SK-N-SH (cell line): ENCODE results near the gene GALK1. TPM values are rescaled to one million over a fixed set of nuclear protein-coding genes. Genes with fewer than 3 reads are reported as not detected.
A peak's percentile ranks its signal among the peaks of the same experiment; 100 is the strongest.

ENCODE experiments used
- CTCF ChIA-PET: fragments of 300-600, 350-600 bp; formaldehyde crosslinking; extraction: SDS; loops from one replicate; lab custom pipeline; 2021; lab: Yijun Ruan, JAX
- POLR2A ChIA-PET: fragments of 350-600 bp; sonication (Branson Sonifier 250); formaldehyde crosslinking; extraction: SDS; loops from one replicate; lab custom pipeline; 2020; ENCODE audit warnings: antibody characterized with exemption, inconsistent platforms; lab: Yijun Ruan, JAX
- DNase-seq: peaks from one replicate; pipeline ENCODE4 v3.0.0; 2012
- H2AFZ ChIP-seq: fragments of 200-600 bp; sonication (generic); 2 replicates; pipeline ENCODE4 v1.8.1; 2016; ENCODE audit warnings: antibody characterized with exemption, mild to moderate bottlenecking, low read depth
- H3F3A ChIP-seq: fragments of 200-600 bp; sonication (generic); replicated peaks from 2 replicates; pipeline ENCODE3; 2016; ENCODE audit warnings: antibody characterized with exemption, mild to moderate bottlenecking; ENCODE audit not compliant: insufficient read depth
- H3K27ac ChIP-seq, 2 experiments: fragments of 200-500 bp in 1 of 2; fragments of 200-600 bp in 1 of 2; sonication (Bioruptor generic) in 1 of 2; sonication (generic), shearing (Covaris generic) in 1 of 2; 2 replicates each; pipeline versions ENCODE4 v1.5.1 to v1.6.1; 2014 to 2016; ENCODE audit warnings: low read depth in 2 of 2, inconsistent platforms in 1 of 2, low read length in 1 of 2, mild to moderate bottlenecking in 1 of 2, mixed read lengths in 1 of 2
- H3K27me3 ChIP-seq: fragments of 200-600 bp; sonication (generic), shearing (Covaris generic); 2 replicates; pipeline ENCODE4 v1.6.1; 2016; ENCODE audit warnings: mixed run types; ENCODE audit not compliant: insufficient read depth
- H3K36me3 ChIP-seq, 2 experiments: fragments of 200-500 bp in 1 of 2; fragments of 200-600 bp in 1 of 2; sonication (Bioruptor generic) in 1 of 2; sonication (generic) in 1 of 2; replicated peaks in 1 of 2; 2 replicates each; pipeline versions ENCODE3 to v1.5.1; 2014 to 2016; ENCODE audit warnings: low read length in 1 of 2, mild to moderate bottlenecking in 1 of 2; ENCODE audit not compliant: insufficient read depth in 2 of 2, control insufficient read depth in 1 of 2
- H3K4me1 ChIP-seq, 2 experiments: fragments of 200-500 bp in 1 of 2; fragments of 200-600 bp in 1 of 2; sonication (Bioruptor generic) in 1 of 2; sonication (generic), shearing (Covaris generic) in 1 of 2; 2 replicates each; pipeline versions ENCODE4 v1.5.1 to v1.6.1; 2014 to 2016; ENCODE audit warnings: low read depth in 1 of 2, low read length in 1 of 2, mixed run types in 1 of 2; ENCODE audit not compliant: insufficient read depth in 2 of 2, control insufficient read depth in 1 of 2
- H3K4me2 ChIP-seq: fragments of 200-600 bp; sonication (generic), shearing (Covaris generic); 2 replicates; pipeline ENCODE4 v1.6.1; 2017; ENCODE audit warnings: mixed run types
- H3K4me3 ChIP-seq, 2 experiments: fragments of 200-500 bp in 1 of 2; fragments of 200-600 bp in 1 of 2; sonication (Bioruptor generic) in 1 of 2; sonication (generic), shearing (Covaris generic) in 1 of 2; 2 replicates each; pipeline versions ENCODE4 v1.5.1 to v1.8.1; 2014 to 2016; ENCODE audit warnings: low read depth in 2 of 2, inconsistent platforms in 1 of 2, low read length in 1 of 2, mild to moderate bottlenecking in 1 of 2, mixed read lengths in 1 of 2, moderate library complexity in 1 of 2
- H3K79me2 ChIP-seq: fragments of 200-600 bp; sonication (generic); 2 replicates; pipeline ENCODE4 v1.8.1; 2017; ENCODE audit warnings: mild to moderate bottlenecking; ENCODE audit not compliant: insufficient read depth
- H3K9ac ChIP-seq: fragments of 200-600 bp; sonication (generic); 2 replicates; pipeline ENCODE4 v1.6.1; 2017; ENCODE audit warnings: mixed run types
- H3K9me2 ChIP-seq: fragments of 200-600 bp; sonication (generic); 2 replicates; pipeline ENCODE4 v1.6.1; 2017; ENCODE audit warnings: mixed run types
- H3K9me3 ChIP-seq: fragments of 200-600 bp; sonication (generic); 2 replicates; pipeline ENCODE4 v1.6.1; 2017; ENCODE audit warnings: mixed run types, mild to moderate bottlenecking, moderate library complexity
- H4K20me1 ChIP-seq: fragments of 200-600 bp; sonication (generic); 2 replicates; pipeline ENCODE4 v1.6.1; 2017; ENCODE audit warnings: mild to moderate bottlenecking, mixed run types; ENCODE audit not compliant: insufficient read depth
- FOXJ3 ChIP-seq: sonication (generic); formaldehyde crosslinking; IDR thresholded peaks from 2 replicates; pipeline ENCODE4 v1.5.1; 2020; ENCODE audit warnings: mild to moderate bottlenecking, missing genetic modification reagents
- GATA2 ChIP-seq: sonication (generic); formaldehyde crosslinking; IDR thresholded peaks from 2 replicates; pipeline ENCODE4 v1.5.0; 2020; ENCODE audit warnings: mild to moderate bottlenecking, missing genetic modification reagents
- JUND ChIP-seq: IDR thresholded peaks from 2 replicates; pipeline ENCODE4 v1.4.0; 2012
- MXI1 ChIP-seq: IDR thresholded peaks from 2 replicates; pipeline ENCODE4 v1.6.1; 2012; ENCODE audit warnings: mild to moderate bottlenecking, low read depth, low read length, improper control_type of control experiment
- NRF1 ChIP-seq: IDR thresholded peaks from 2 replicates; pipeline ENCODE4 v1.6.1; 2012; ENCODE audit warnings: low read depth, mild to moderate bottlenecking, low read length
- POLR2AphosphoS5 ChIP-seq: IDR thresholded peaks from 2 replicates; pipeline ENCODE4 v1.6.1; 2012; ENCODE audit warnings: low read depth, low read length
- RFX5 ChIP-seq: IDR thresholded peaks from 2 replicates; pipeline ENCODE4 v1.6.1; 2012; ENCODE audit warnings: mild to moderate bottlenecking, improper control_type of control experiment, low read length
- SMC3 ChIP-seq: IDR thresholded peaks from 2 replicates; pipeline ENCODE4 v1.6.1; 2012; ENCODE audit warnings: low read depth, low read length, improper control_type of control experiment
- YY1 ChIP-seq: IDR thresholded peaks from 2 replicates; pipeline ENCODE4 v1.4.0; 2012; ENCODE audit warnings: low read depth, mild to moderate bottlenecking
- WGBS: methylation state at CpG from one replicate; pipeline ENCODE4 v1.1.6; 2017; ENCODE audit warnings: low lambda C conversion rate; 5-methylcytosine and 5-hydroxymethylcytosine counted together
- polyA plus RNA-seq, 3 experiments: library from polyadenylated mRNA; depleted of rRNA; stranded (reverse); fragments of >200 nt; gene quantifications; 2 replicates each; pipeline ENCODE4 v1.2.3, GENCODE V29; 2012
- TF ChIP-seq, protein P1 (sequence below): IDR thresholded peaks from 2 replicates; pipeline ENCODE4 v1.4.0; 2012; ENCODE audit warnings: low read depth
- TF ChIP-seq, protein P2 (sequence below): fragments of 200-600 bp; sonication (generic); IDR thresholded peaks from 2 replicates; pipeline ENCODE4 v1.6.1; 2017; ENCODE audit warnings: antibody characterized with exemption, mild to moderate bottlenecking, moderate library complexity

Gene GALK1
- polyA plus RNA-seq, 1 of the 3 experiments (the other 2 are of a cell fraction) = 36.5 TPM

DNA sequence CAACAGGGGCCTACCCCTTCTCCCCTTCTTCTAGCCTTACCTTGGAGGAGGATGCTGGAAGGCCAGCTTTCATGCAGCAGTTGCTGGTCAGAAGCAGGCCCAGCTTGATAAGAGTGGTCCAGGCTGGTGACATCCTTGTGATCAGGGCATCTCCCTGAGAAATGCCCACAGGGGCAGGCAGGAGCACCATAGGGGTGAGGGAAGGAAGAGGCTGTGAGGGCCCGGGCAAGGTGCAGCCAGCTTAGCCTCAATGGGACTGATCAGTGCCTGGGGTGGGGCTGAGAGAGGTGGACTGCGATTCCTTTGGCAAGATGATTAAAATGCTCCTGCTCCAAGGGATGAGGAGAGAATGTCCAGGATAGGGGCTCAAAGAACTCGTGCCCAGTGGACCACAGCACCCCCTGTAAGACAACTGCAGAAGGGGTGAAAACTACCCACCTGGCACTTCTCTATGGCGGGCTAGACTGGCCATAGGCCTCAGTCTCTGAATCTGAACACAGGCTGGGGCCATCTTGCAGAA, 9.5 kb upstream of the GALK1 start:
- H3K4me3 ChIP-seq = no peak overlapping the region
- no peaks in the 10 kb centered on the region for H3K9me3 ChIP-seq
- H3K4me1 ChIP-seq = peaks cover 9 to 14% of the 10 kb centered on the region in 2 experiments; a peak in 3 of 4 replicates
- no peak overlapping the region for H3K4me2 ChIP-seq
- H2AFZ ChIP-seq = no peak overlapping the region
- no peak overlapping the region for H3K9ac ChIP-seq
- no peaks in the 10 kb centered on the region for H3K27me3 ChIP-seq
- peaks cover 55% of the 10 kb centered on the region for H4K20me1 ChIP-seq
- H3K27ac ChIP-seq = no peak overlapping the region
- no peaks in the 10 kb centered on the region for H3K9me2 ChIP-seq
- WGBS = 96% methylated on average over 3 of the region's 4 CpGs
- H3K79me2 ChIP-seq = peaks cover 32% of the 10 kb centered on the region
- CTCF ChIA-PET = interaction anchor here (2.0 to 11.7 kb wide), 6 partner anchors 9 to 103 kb away, joined by 4 to 111 read pairs (median 28); partner anchors contain the start of genes GALK1 and UNK
- peaks cover 47% of the 10 kb centered on the region for H3F3A ChIP-seq
- TF ChIP-seq JUND (no peak), POLR2AphosphoS5 (no peak), MXI1 (no peak), YY1 (no peak), NRF1 (no peak), RFX5 (no peak), FOXJ3 (CRISPR knock-in tag) (no peak), SMC3 (no peak)
- TF ChIP-seq, protein P1, sequence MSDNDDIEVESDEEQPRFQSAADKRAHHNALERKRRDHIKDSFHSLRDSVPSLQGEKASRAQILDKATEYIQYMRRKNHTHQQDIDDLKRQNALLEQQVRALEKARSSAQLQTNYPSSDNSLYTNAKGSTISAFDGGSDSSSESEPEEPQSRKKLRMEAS = no peak
- TF ChIP-seq, all 33 proteins: peak for 0
- peak; percentile 34 for DNase-seq
- POLR2A ChIA-PET = interaction anchor here (0.8 to 7.6 kb wide), 15 partner anchors 10 to 229 kb away, joined by 3 to 161 read pairs (median 8); partner anchors contain the start of genes GALK1, TRIM65, UNK and WBP2
- H3K36me3 ChIP-seq = peaks cover 27 to 31% of the 10 kb centered on the region in 2 experiments

DNA sequence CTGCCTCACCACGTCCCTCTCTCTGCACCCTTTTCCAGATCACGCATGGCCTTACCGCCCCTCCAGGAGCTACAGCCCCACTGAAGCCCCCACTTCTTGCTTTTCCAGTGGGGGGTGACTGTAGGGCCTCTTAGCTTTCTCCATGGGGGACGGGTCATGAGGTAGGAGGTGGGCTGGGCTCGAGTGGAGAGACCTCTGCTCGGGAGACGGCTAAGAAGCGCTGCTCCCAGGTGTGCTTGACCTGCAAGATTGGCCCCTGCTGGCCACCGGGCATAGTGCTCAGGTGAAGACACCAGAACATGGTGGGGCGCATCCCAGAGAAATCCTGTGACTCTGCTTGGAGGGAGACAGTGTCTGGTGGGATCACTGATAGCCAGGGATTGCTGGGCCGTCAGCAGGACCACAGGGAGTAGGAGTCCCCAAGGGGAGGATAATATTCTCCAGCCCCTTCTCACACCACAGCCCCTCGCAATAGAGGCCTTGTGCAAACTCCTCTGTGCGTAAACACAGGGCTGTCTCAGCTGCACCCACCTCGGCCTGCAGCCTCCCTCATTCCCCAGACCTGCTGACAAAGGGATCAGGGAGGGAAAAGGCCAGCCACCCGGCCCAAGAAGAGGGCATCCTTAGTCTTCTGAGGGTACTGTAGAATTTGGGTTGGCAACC, 8.9 kb upstream of the GALK1 start:
- Histone ChIP-seq H3K9me3 (no peaks in the 10 kb centered on the region), H3K9me2 (no peaks in the 10 kb centered on the region), H3K79me2 (peaks cover 26% of the 10 kb centered on the region), H3K27ac (no peak overlapping the region), H3K36me3 (peaks cover 27 to 30% of the 10 kb centered on the region in 2 experiments), H3K9ac (no peak overlapping the region), H3K27me3 (no peaks in the 10 kb centered on the region), H4K20me1 (peaks cover 49% of the 10 kb centered on the region), H3K4me1 (peaks cover 9 to 18% of the 10 kb centered on the region in 2 experiments; a peak in 3 of 4 replicates), H3K4me2 (no peak overlapping the region), H3F3A (peaks cover 46% of the 10 kb centered on the region)
- WGBS = 93% methylated on average over 13 of the region's 15 CpGs
- POLR2A ChIA-PET = interaction anchor here (1.0 to 7.6 kb wide), 13 partner anchors 11 to 257 kb away, joined by 3 to 161 read pairs (median 9); partner anchors contain the start of genes GALK1, TSEN54 and UNK
- peak; percentile 30 for DNase-seq
- CTCF ChIA-PET = interaction anchor here (1.1 to 11.7 kb wide), 9 partner anchors 10 to 52 kb away, joined by 4 to 111 read pairs (median 17); partner anchors contain the start of genes GALK1 and UNK
- no peak for TF ChIP-seq GATA2
- no peak for TF ChIP-seq POLR2AphosphoS5
- TF ChIP-seq, protein P2, sequence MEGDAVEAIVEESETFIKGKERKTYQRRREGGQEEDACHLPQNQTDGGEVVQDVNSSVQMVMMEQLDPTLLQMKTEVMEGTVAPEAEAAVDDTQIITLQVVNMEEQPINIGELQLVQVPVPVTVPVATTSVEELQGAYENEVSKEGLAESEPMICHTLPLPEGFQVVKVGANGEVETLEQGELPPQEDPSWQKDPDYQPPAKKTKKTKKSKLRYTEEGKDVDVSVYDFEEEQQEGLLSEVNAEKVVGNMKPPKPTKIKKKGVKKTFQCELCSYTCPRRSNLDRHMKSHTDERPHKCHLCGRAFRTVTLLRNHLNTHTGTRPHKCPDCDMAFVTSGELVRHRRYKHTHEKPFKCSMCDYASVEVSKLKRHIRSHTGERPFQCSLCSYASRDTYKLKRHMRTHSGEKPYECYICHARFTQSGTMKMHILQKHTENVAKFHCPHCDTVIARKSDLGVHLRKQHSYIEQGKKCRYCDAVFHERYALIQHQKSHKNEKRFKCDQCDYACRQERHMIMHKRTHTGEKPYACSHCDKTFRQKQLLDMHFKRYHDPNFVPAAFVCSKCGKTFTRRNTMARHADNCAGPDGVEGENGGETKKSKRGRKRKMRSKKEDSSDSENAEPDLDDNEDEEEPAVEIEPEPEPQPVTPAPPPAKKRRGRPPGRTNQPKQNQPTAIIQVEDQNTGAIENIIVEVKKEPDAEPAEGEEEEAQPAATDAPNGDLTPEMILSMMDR = peak; percentile 28; the same call in 1 of the 2 replicates
- TF ChIP-seq, all 33 proteins: peak for 1
- no peak overlapping the region for H3K4me3 ChIP-seq
- H2AFZ ChIP-seq = no peak overlapping the region
